SU-DHL-6 (cell line): ENCODE results near the gene PCED1A.
"Not testable (repeated sequence)": the region's sequence is repeated elsewhere in the genome, so short reads cannot be mapped to it uniquely, and the experiment has no call there.

ENCODE experiments used
- H2AFZ ChIP-seq: fragments of 200-600 bp; sonication (generic); 2 replicates; pipeline ENCODE4 v1.6.1; 2014; ENCODE audit warnings: low read depth, mild to moderate bottlenecking, moderate library complexity, mixed read lengths, antibody characterized with exemption, low read length; ENCODE audit not compliant: severe bottlenecking
- H3F3A ChIP-seq: fragments of 200-600 bp; shearing (Covaris generic); 2 replicates; pipeline ENCODE4 v1.6.0; 2016; ENCODE audit warnings: antibody characterized with exemption, mild to moderate bottlenecking; ENCODE audit not compliant: insufficient read depth
- H3K27ac ChIP-seq: fragments of 200-600 bp; sonication (generic); 2 replicates; pipeline ENCODE4 v1.5.1; 2016; ENCODE audit warnings: low read depth, mild to moderate bottlenecking, low read length, moderate library complexity, mixed read lengths
- H3K27me3 ChIP-seq: fragments of 200-600 bp; sonication (generic), shearing (Covaris generic); 2 replicates; pipeline ENCODE4 v1.6.0; 2014; ENCODE audit warnings: mild to moderate bottlenecking, low read length
- H3K36me3 ChIP-seq: fragments of 200-600 bp; sonication (generic); 2 replicates; pipeline ENCODE4 v1.6.1; 2014; ENCODE audit warnings: mild to moderate bottlenecking, low read length, mixed read lengths
- H3K4me2 ChIP-seq: fragments of 300-600, 200-600 bp; shearing (Covaris generic), sonication (generic); 2 replicates; pipeline ENCODE4 v1.6.0; 2014; ENCODE audit warnings: low read length, low read depth, mild to moderate bottlenecking; ENCODE audit not compliant: poor library complexity, severe bottlenecking
- H3K4me3 ChIP-seq: fragments of 200-600 bp; sonication (generic); 2 replicates; pipeline ENCODE4 v1.5.1; 2014; ENCODE audit warnings: antibody characterized with exemption, low read length, mild to moderate bottlenecking, mixed read lengths; ENCODE audit not compliant: insufficient read depth, poor library complexity, severe bottlenecking
- H3K79me2 ChIP-seq: fragments of 200-600 bp; sonication (generic); 2 replicates; pipeline ENCODE4 v1.6.1; 2014; ENCODE audit warnings: mild to moderate bottlenecking, low read length, moderate library complexity; ENCODE audit not compliant: insufficient read depth
- H3K9ac ChIP-seq: fragments of 200-600 bp; sonication (generic); 2 replicates; pipeline ENCODE4 v1.7.0; 2014; ENCODE audit warnings: mild to moderate bottlenecking, low read length
- H3K9me2 ChIP-seq: fragments of 200-600 bp; sonication (generic); replicated peaks from 2 replicates; pipeline ENCODE4 v1.6.1; 2014; ENCODE audit warnings: low read length; ENCODE audit not compliant: insufficient read depth
- H3K9me3 ChIP-seq: fragments of 200-600 bp; sonication (generic); 2 replicates; pipeline ENCODE4 v1.6.1; 2014; ENCODE audit warnings: low read length, mixed read lengths; ENCODE audit not compliant: insufficient read depth
- H4K20me1 ChIP-seq: fragments of 200-600 bp; sonication (generic); 2 replicates; pipeline ENCODE4 v1.6.1; 2014; ENCODE audit warnings: low read depth, mild to moderate bottlenecking, antibody characterized with exemption, low read length, moderate library complexity, mixed read lengths
- CTCF ChIP-seq: fragments of 200-600 bp; sonication (generic); IDR thresholded peaks from one replicate; pipeline ENCODE4 v1.5.1; 2017; ENCODE audit warnings: antibody characterized with exemption, mild to moderate bottlenecking, low read length, moderate library complexity; ENCODE audit not compliant: insufficient read depth, poor library complexity, severe bottlenecking
- EZH2phosphoT487 ChIP-seq: fragments of 200-600 bp; sonication (generic), shearing (Covaris generic); conservative IDR thresholded peaks from 2 replicates; pipeline ENCODE4 v1.6.1; 2018; ENCODE audit warnings: mild to moderate bottlenecking, antibody characterized with exemption, low read length, moderate library complexity, mixed read lengths

PCED1A gene

GRCh38 chr20:2834401-2835110, 5.9 kb downstream of the PCED1A start:
- Histone ChIP-seq H3K79me2 (no peaks in the 10 kb centered on the region), H3K4me3 (no peak overlapping the region), H3K27ac (no peak overlapping the region), H3K36me3 (no peaks in the 10 kb centered on the region), H3K4me2 (no peak overlapping the region), H3K9me2 (no peaks in the 10 kb centered on the region), H4K20me1 (no peaks in the 10 kb centered on the region), H3K27me3 (no peaks in the 10 kb centered on the region), H3F3A (no peaks in the 10 kb centered on the region), H3K9me3 (no peaks in the 10 kb centered on the region), H3K9ac (no peak overlapping the region), H2AFZ (no peak overlapping the region)
- TF ChIP-seq EZH2phosphoT487 (no peak), CTCF (no peak)

- Histone ChIP-seq H4K20me1 (no peaks in the 10 kb centered on the region), H2AFZ (no peak overlapping the region), H3K27me3 (no peaks in the 10 kb centered on the region), H3K4me2 (no peak overlapping the region), H3K4me3 (no peak overlapping the region), H3K27ac (no peak overlapping the region), H3K9me2 (no peaks in the 10 kb centered on the region), H3F3A (no peaks in the 10 kb centered on the region), H3K36me3 (no peaks in the 10 kb centered on the region), H3K79me2 (no peaks in the 10 kb centered on the region), H3K9me3 (no peaks in the 10 kb centered on the region), H3K9ac (no peak overlapping the region)
- TF ChIP-seq EZH2phosphoT487: no peak
- TF ChIP-seq CTCF: no peak
Observed at GRCh38 chr20:2833761-2834160, 6.7 kb downstream of the PCED1A start.

GRCh38 chr20:2831206-2831605, 9.2 kb downstream of the PCED1A start:
- not testable (repeated sequence) for H3K9ac ChIP-seq, H4K20me1 ChIP-seq, H3F3A ChIP-seq, H3K36me3 ChIP-seq, H3K4me2 ChIP-seq, H3K9me2 ChIP-seq, H3K9me3 ChIP-seq, H3K79me2 ChIP-seq, H2AFZ ChIP-seq, H3K27me3 ChIP-seq, H3K4me3 ChIP-seq, H3K27ac ChIP-seq

GRCh38 chr20:2829376-2829775, 11.1 kb downstream of the PCED1A start:
- no peaks in the 10 kb centered on the region for H3K36me3 ChIP-seq
- no peak overlapping the region for H3K9ac ChIP-seq
- H3K27me3 ChIP-seq: no peaks in the 10 kb centered on the region
- no peaks in the 10 kb centered on the region for H3K9me3 ChIP-seq
- H3K27ac ChIP-seq: no peak overlapping the region
- H2AFZ ChIP-seq: no peak overlapping the region
- H4K20me1 ChIP-seq: no peaks in the 10 kb centered on the region
- TF ChIP-seq CTCF: no peak
- no peak for TF ChIP-seq EZH2phosphoT487
- H3K79me2 ChIP-seq: no peaks in the 10 kb centered on the region
- H3K9me2 ChIP-seq: no peaks in the 10 kb centered on the region
- no peak overlapping the region for H3K4me2 ChIP-seq
- no peaks in the 10 kb centered on the region for H3F3A ChIP-seq
- H3K4me3 ChIP-seq: no peak overlapping the region
